ENCODE measurements around the gene CORO6. TPM values are rescaled to one million over a fixed set of nuclear protein-coding genes. Genes with fewer than 3 reads are reported as not detected.

Gene CORO6
- total RNA-seq, 1 experiment from 2014 or later = 2.3 TPM

DNA sequence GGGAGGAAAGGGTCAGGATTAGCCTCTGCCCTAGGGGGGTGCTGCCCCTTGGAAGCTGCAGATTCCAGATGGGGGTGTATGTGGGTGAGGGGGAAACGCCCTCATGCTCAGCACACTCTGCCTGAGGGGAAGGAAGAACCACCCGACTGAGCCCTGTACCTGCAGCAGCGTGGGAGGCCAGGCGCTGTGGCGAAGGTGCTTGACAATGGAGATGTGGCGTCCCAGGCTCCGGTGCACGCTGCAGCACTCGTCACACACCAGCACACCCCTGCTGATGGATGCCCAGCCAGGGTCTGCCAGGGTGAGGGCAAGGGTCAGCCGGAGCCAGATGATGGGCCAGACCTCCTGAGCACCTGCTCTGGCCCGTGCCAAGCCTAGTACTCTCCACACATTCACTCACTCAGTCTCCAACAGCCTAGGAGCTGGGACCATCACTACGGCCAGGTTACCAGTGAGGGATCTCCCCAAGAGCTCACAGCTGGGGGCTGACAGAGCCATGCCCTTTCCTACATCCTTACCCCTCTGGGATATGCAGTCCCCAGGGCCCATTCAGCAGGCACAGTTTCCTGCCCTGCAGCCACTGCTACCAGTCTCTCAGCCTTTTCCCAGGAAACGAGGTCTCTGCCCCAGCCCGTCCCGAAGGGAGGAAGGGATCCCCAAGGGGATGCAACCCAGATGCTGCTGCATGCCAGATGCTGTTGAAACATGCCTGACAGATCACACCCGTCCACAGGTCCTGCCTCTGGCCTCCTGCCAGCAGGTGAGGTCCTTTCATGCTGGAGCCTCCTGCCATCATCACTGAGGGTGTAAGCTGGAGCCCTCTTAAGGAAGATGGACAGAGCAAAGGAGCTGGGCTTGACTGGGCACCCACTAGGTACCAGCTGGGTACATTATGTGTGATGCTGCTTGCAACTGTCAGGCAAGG is 39.1 kb downstream of the CORO6 start:
- Histone ChIP-seq H3K79me2 (ENCODE audit: insufficient read depth, low read length) (peaks cover 23% of the 10 kb centered on the region; the same call in 1 of the 2 replicates), H3K4me2 (ENCODE audit: insufficient read depth, insufficient read length, low read length) (no peak overlapping the region), H2AFZ (ENCODE audit: low read length) (no peak overlapping the region), H3K27ac (ENCODE audit: insufficient read length, low read depth, low read length) (no peak overlapping the region), H3K56ac (ENCODE audit: insufficient read length, low read depth, low read length) (no peak overlapping the region), H3K18ac (ENCODE audit: insufficient read length, low read depth, low read length) (no peak overlapping the region), H3K27me3 (ENCODE audit: insufficient read depth, low read length) (no peaks in the 10 kb centered on the region), H2BK12ac (ENCODE audit: insufficient read length, low read depth, low read length) (no peak overlapping the region), H3K4ac (ENCODE audit: low read depth, low read length) (no peak overlapping the region), H2BK15ac (ENCODE audit: low read depth, low read length) (no peak overlapping the region), H3K9ac (ENCODE audit: extremely low read depth, insufficient read length, low read length) (no peak overlapping the region), H3K79me1 (ENCODE audit: insufficient read depth, low read depth, low read length, poor library complexity, severe bottlenecking) (peaks cover 4% of the 10 kb centered on the region), H3K23ac (ENCODE audit: insufficient read length, low read depth, low read length) (no peak overlapping the region), H3K4me1 (ENCODE audit: insufficient read depth, low read length) (peaks cover 15% of the 10 kb centered on the region; the same call in 1 of the 2 replicates), H4K91ac (ENCODE audit: insufficient read length, low read depth, low read length) (no peak overlapping the region), H2BK120ac (ENCODE audit: low read depth, low read length, poor library complexity, severe bottlenecking) (no peak overlapping the region), H3T11ph (ENCODE audit: low read length) (no peak overlapping the region), H3K23me2 (ENCODE audit: insufficient read length, low read depth, low read length, poor library complexity, severe bottlenecking) (peaks cover 6% of the 10 kb centered on the region), H2AK5ac (ENCODE audit: insufficient read length, low read length) (no peak overlapping the region), H3K9me3 (ENCODE audit: control insufficient read depth, low read depth, low read length) (no peaks in the 10 kb centered on the region), H2BK20ac (ENCODE audit: low read depth, low read length, poor library complexity, severe bottlenecking) (no peak overlapping the region), H4K20me1 (ENCODE audit: control insufficient read depth, insufficient read depth, insufficient read length) (no peaks in the 10 kb centered on the region), H4K5ac (ENCODE audit: insufficient read length, low read depth, low read length) (no peak overlapping the region), H3K14ac (ENCODE audit: insufficient read depth, low read length) (no peak overlapping the region; the same call in 1 of the 2 replicates), H2BK5ac (ENCODE audit: insufficient read length, low read length) (no peak overlapping the region), H4K8ac (replicated peaks; ENCODE audit: insufficient read length, low read depth, low read length) (no peak overlapping the region)
- WGBS (ENCODE audit: extremely low coverage, insufficient read length, low lambda C conversion rate) = no CpG with 5 or more reads among the region's 16 CpGs
- H3K36me3 Mint-ChIP-seq (ENCODE audit: insufficient read depth in 1 of 3, low read depth in 3 of 3) = peaks cover 20 to 44% (median 35%) of the 10 kb centered on the region in 3 experiments
- H3K27ac Mint-ChIP-seq = no peak overlapping the region
- H3K27me3 Mint-ChIP-seq (ENCODE audit: low read depth) = no peaks in the 10 kb centered on the region
- peaks cover 28 to 43% of the 10 kb centered on the region in 2 experiments for H3K4me1 Mint-ChIP-seq
- DNase-seq = no peak
- H3K9me3 Mint-ChIP-seq = no peaks in the 10 kb centered on the region
- TF ChIP-seq, protein P1, sequence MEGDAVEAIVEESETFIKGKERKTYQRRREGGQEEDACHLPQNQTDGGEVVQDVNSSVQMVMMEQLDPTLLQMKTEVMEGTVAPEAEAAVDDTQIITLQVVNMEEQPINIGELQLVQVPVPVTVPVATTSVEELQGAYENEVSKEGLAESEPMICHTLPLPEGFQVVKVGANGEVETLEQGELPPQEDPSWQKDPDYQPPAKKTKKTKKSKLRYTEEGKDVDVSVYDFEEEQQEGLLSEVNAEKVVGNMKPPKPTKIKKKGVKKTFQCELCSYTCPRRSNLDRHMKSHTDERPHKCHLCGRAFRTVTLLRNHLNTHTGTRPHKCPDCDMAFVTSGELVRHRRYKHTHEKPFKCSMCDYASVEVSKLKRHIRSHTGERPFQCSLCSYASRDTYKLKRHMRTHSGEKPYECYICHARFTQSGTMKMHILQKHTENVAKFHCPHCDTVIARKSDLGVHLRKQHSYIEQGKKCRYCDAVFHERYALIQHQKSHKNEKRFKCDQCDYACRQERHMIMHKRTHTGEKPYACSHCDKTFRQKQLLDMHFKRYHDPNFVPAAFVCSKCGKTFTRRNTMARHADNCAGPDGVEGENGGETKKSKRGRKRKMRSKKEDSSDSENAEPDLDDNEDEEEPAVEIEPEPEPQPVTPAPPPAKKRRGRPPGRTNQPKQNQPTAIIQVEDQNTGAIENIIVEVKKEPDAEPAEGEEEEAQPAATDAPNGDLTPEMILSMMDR (conservative IDR thresholded peaks at IDR 0.05) = no peak
- no peak overlapping the region; a peak in 1 of 5 replicates for H3K4me3 Mint-ChIP-seq
